ENCODE measurements around the gene TBC1D1. TPM values are rescaled to one million over a fixed set of nuclear protein-coding genes. Genes with fewer than 3 reads are reported as not detected.

Gene TBC1D1
- total and polyA plus RNA-seq, 2 donors (not counting 1 experiment from before 2014, with no cell fraction given), result 39.7 to 90.0 TPM

GRCh38 chr4:38181286-38181685 lies 290.4 kb downstream of the TBC1D1 start:
- Histone ChIP-seq H3K27me3 (ENCODE audit: control insufficient read depth, insufficient read depth, low read length) (no peaks in the 10 kb centered on the region), H2AFZ (ENCODE audit: low read length) (no peak overlapping the region)
- no peak for DNase-seq (ENCODE audit: low read depth in 2 of 2)

GRCh38 chr4:38182334-38182998 lies 291.6 kb downstream of the TBC1D1 start:
- Histone ChIP-seq H3K4me3 (replicated peaks in 1 of 4; ENCODE audit: control extremely low read depth in 1 of 4, insufficient read depth in 1 of 4, low read depth in 3 of 4, low read length in 4 of 4) (no peak overlapping the region), H3K79me2 (ENCODE audit: control insufficient read depth, insufficient read depth, low read length) (no peaks in the 10 kb centered on the region), H3K36me3 (ENCODE audit: control insufficient read depth, insufficient read depth, low read length) (no peaks in the 10 kb centered on the region), H3K4me1 (ENCODE audit: control insufficient read depth, extremely low read depth, insufficient read depth, low read length) (peaks cover 7% of the 10 kb centered on the region), H2AFZ (ENCODE audit: low read length) (no peak overlapping the region), H3K27me3 (ENCODE audit: control insufficient read depth, insufficient read depth, low read length) (no peaks in the 10 kb centered on the region), H3K9me3 (ENCODE audit: control insufficient read depth, insufficient read depth, low read depth, low read length) (no peaks in the 10 kb centered on the region), H4K20me1 (ENCODE audit: control insufficient read depth, extremely low read depth, insufficient read depth, low read length) (no peaks in the 10 kb centered on the region), H3K27ac (ENCODE audit: insufficient read depth, low read length) (no peak overlapping the region), H3K4me2 (ENCODE audit: extremely low read depth, insufficient read depth, low read length) (no peak overlapping the region), H3K9ac (ENCODE audit: insufficient read depth, low read length) (no peak overlapping the region)
- TF ChIP-seq EZH2 (IDR thresholded peaks at IDR 0.05; ENCODE audit: low read length, missing control alignments) (no peak), CTCF (conservative IDR thresholded peaks at IDR 0.05 in 1 of 2, IDR thresholded peaks at IDR 0.05 in 1 of 2; ENCODE audit: low read depth in 1 of 2, low read length in 2 of 2) (no peak)
- DNase-seq (ENCODE audit: low read depth in 2 of 2), result no peak

More at GRCh38 chr4:38181286-38181685, 290.4 kb downstream of the TBC1D1 start:
- H3K79me2 ChIP-seq (ENCODE audit: control insufficient read depth, insufficient read depth, low read length), result no peaks in the 10 kb centered on the region
- H3K4me1 ChIP-seq (ENCODE audit: control insufficient read depth, extremely low read depth, insufficient read depth, low read length), result peaks cover 7% of the 10 kb centered on the region
- no peaks in the 10 kb centered on the region for H3K36me3 ChIP-seq (ENCODE audit: control insufficient read depth, insufficient read depth, low read length)
- H3K4me3 ChIP-seq (replicated peaks in 1 of 4; ENCODE audit: control extremely low read depth in 1 of 4, insufficient read depth in 1 of 4, low read depth in 3 of 4, low read length in 4 of 4), result no peak overlapping the region
- H3K27ac ChIP-seq (ENCODE audit: insufficient read depth, low read length), result no peak overlapping the region
- H3K9ac ChIP-seq (ENCODE audit: insufficient read depth, low read length), result no peak overlapping the region
- no peak for TF ChIP-seq CTCF (conservative IDR thresholded peaks at IDR 0.05 in 1 of 2, IDR thresholded peaks at IDR 0.05 in 1 of 2; ENCODE audit: low read depth in 1 of 2, low read length in 2 of 2)
- H4K20me1 ChIP-seq (ENCODE audit: control insufficient read depth, extremely low read depth, insufficient read depth, low read length), result no peaks in the 10 kb centered on the region
- H3K4me2 ChIP-seq (ENCODE audit: extremely low read depth, insufficient read depth, low read length), result no peak overlapping the region
- no peaks in the 10 kb centered on the region for H3K9me3 ChIP-seq (ENCODE audit: control insufficient read depth, insufficient read depth, low read depth, low read length)

GRCh38 chr4:38184404-38184803 lies 293.5 kb downstream of the TBC1D1 start:
- no peak overlapping the region for H3K4me3 ChIP-seq (replicated peaks in 1 of 4; ENCODE audit: control extremely low read depth in 1 of 4, insufficient read depth in 1 of 4, low read depth in 3 of 4, low read length in 4 of 4)
- DNase-seq (ENCODE audit: low read depth in 2 of 2), result no peak
- TF ChIP-seq CTCF (conservative IDR thresholded peaks at IDR 0.05 in 1 of 2, IDR thresholded peaks at IDR 0.05 in 1 of 2; ENCODE audit: low read depth in 1 of 2, low read length in 2 of 2) (peak; percentile 2 to 40), EZH2 (IDR thresholded peaks at IDR 0.05; ENCODE audit: low read length, missing control alignments) (no peak)

More at GRCh38 chr4:38184404-38184803, 293.5 kb downstream of the TBC1D1 start:
- no peaks in the 10 kb centered on the region for H3K36me3 ChIP-seq (ENCODE audit: control insufficient read depth, insufficient read depth, low read length)
- H3K4me1 ChIP-seq (ENCODE audit: control insufficient read depth, extremely low read depth, insufficient read depth, low read length), result peaks cover 13% of the 10 kb centered on the region
- no peaks in the 10 kb centered on the region for H4K20me1 ChIP-seq (ENCODE audit: control insufficient read depth, extremely low read depth, insufficient read depth, low read length)
- no peak overlapping the region for H3K27ac ChIP-seq (ENCODE audit: insufficient read depth, low read length)
- H3K79me2 ChIP-seq (ENCODE audit: control insufficient read depth, insufficient read depth, low read length), result no peaks in the 10 kb centered on the region
- H3K27me3 ChIP-seq (ENCODE audit: control insufficient read depth, insufficient read depth, low read length), result no peaks in the 10 kb centered on the region
- H2AFZ ChIP-seq (ENCODE audit: low read length), result no peak overlapping the region
- H3K4me2 ChIP-seq (ENCODE audit: extremely low read depth, insufficient read depth, low read length), result no peak overlapping the region
- no peak overlapping the region for H3K9ac ChIP-seq (ENCODE audit: insufficient read depth, low read length)
- no peaks in the 10 kb centered on the region for H3K9me3 ChIP-seq (ENCODE audit: control insufficient read depth, insufficient read depth, low read depth, low read length)
